DND-41 (cell line): ENCODE measurements around the gene ZNF823.
A peak's percentile ranks its signal among the peaks of the same experiment; 100 is the strongest.

Experiments
- EZH2 ChIP-seq: IDR thresholded peaks from 3 replicates; pipeline ENCODE4 v1.6.1; 2012; ENCODE audit warnings: borderline replicate concordance, low read depth, mild to moderate bottlenecking, moderate library complexity, low read length, inconsistent platforms; ENCODE audit not compliant: severe bottlenecking
- TF ChIP-seq, protein P1 (sequence below): IDR thresholded peaks from 2 replicates; pipeline ENCODE4 v1.5.1; 2012; ENCODE audit warnings: borderline replicate concordance, low read length, moderate library complexity, mild to moderate bottlenecking; ENCODE audit not compliant: poor library complexity, severe bottlenecking; ENCODE audit errors: extremely low read depth

DNA sequence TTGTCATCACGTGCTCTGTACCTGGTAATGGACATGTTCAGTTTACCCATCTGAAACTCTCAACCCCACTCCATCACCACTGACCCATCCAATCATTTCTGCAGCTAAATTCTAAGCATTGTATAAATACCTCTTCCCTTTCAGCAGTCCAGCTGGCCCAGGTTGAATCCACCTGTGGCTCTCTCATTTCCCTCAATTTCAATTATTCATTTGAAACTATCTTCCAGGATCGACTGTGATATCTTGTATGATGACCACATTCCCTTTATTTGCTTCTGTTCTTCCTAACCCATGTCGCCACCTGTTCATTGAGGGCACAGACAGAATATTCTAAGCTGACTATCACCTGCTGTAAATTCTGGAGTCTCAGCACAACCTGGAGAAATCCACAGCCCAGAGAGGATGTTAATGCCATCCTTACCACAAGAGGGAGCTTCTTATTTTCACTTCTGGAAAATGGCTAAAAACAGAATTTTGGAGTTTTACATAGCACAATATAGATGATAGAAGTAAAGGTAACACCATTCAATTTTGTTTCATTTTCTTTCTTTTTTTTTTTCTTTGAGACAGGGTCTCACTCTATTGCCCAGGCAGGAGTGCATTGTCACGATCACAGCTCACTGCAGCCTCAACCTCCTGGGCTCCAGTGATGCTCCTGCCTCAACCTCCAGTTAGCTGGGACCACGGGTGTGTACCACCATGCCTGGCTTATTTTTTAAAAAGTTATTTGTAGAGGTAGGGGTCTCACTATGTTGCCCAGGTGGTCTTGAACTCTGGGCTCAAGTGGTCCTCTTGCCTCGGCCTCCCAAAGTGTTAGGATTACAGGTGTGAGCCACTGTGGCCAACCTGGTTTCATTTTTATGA is 38.6 kb downstream of the ZNF823 start:
- TF ChIP-seq, protein P1, sequence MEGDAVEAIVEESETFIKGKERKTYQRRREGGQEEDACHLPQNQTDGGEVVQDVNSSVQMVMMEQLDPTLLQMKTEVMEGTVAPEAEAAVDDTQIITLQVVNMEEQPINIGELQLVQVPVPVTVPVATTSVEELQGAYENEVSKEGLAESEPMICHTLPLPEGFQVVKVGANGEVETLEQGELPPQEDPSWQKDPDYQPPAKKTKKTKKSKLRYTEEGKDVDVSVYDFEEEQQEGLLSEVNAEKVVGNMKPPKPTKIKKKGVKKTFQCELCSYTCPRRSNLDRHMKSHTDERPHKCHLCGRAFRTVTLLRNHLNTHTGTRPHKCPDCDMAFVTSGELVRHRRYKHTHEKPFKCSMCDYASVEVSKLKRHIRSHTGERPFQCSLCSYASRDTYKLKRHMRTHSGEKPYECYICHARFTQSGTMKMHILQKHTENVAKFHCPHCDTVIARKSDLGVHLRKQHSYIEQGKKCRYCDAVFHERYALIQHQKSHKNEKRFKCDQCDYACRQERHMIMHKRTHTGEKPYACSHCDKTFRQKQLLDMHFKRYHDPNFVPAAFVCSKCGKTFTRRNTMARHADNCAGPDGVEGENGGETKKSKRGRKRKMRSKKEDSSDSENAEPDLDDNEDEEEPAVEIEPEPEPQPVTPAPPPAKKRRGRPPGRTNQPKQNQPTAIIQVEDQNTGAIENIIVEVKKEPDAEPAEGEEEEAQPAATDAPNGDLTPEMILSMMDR: peak; percentile 87
- TF ChIP-seq EZH2: no peak
